Suppressor macrophage (primary cell): ENCODE data around the gene HSPA1B.
"Not testable (repeated sequence)": the region's sequence is repeated elsewhere in the genome, so short reads cannot be mapped to it uniquely, and the experiment has no call there.

Source experiments
- DNase-seq, 4 experiments: peaks; one replicate each; pipeline ENCODE4 v3.0.0-alpha.2; 2020 to 2022
- total RNA-seq, 17 experiments: gene quantifications; one replicate each; lab custom pipeline; 2026; ENCODE audit warnings: mixed read lengths in 6 of 17, inconsistent platforms in 3 of 17; lab: John Stamatoyannopoulos, UW

HSPA1B gene
- 7.8 to 63.7 (median 17.0) reads per million in 17 experiments for total RNA-seq

DNA sequence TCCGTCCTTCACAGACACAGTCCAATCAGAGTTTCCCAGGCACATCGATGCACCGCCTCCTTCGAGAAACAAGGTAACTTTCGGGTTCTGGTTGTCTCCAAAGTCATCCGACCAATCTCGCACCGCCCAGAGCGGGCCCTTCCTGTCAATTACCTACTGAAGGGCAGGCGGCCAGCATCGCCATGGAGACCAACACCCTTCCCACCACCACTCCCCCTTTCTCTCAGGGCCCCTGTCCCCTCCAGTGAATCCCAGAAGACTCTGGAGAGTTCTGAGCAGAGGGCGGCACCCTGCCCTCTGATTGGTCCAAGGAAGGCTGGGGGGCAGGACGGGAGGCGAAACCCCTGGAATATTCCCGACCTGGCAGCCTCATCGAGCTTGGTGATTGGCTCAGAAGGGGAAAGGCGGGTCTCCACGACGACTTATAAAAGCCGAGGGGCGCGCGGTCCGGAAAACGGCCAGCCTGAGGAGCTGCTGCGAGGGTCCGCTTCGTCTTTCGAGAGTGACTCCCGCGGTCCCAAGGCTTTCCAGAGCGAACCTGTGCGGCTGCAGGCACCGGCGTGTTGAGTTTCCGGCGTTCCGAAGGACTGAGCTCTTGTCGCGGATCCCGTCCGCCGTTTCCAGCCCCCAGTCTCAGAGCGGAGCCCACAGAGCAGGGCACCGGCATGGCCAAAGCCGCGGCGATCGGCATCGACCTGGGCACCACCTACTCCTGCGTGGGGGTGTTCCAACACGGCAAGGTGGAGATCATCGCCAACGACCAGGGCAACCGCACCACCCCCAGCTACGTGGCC, at the start of gene HSPA1B:
HSPA1B (plus strand) TSS at position 453 of the 794 bp plus-strand sequence; CDS start at position 666, 213 bp downstream.
- peak; percentile 96 to 99 (median 98) for DNase-seq

DNA sequence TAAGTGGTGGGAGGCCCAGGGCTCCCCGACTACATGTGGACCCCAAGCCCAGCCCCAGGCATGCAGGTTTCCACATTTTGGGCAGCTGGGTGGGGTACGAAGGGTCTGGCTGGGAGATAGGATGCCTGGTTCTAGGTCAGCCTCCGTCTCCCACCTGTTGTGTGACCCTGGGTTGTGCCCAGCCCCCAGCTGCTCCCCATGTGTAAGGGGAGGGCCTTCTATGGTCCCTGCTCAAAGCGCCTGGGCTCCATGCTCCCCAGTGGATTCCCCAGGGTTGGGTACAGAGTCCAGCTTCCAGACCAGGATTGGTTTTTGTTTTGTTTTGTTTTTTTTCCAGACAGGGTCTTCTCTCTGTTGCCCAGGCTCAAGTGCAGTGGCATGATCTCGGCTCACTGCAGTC, 49.3 kb upstream of the HSPA1B start:
- no peak for DNase-seq

DNA sequence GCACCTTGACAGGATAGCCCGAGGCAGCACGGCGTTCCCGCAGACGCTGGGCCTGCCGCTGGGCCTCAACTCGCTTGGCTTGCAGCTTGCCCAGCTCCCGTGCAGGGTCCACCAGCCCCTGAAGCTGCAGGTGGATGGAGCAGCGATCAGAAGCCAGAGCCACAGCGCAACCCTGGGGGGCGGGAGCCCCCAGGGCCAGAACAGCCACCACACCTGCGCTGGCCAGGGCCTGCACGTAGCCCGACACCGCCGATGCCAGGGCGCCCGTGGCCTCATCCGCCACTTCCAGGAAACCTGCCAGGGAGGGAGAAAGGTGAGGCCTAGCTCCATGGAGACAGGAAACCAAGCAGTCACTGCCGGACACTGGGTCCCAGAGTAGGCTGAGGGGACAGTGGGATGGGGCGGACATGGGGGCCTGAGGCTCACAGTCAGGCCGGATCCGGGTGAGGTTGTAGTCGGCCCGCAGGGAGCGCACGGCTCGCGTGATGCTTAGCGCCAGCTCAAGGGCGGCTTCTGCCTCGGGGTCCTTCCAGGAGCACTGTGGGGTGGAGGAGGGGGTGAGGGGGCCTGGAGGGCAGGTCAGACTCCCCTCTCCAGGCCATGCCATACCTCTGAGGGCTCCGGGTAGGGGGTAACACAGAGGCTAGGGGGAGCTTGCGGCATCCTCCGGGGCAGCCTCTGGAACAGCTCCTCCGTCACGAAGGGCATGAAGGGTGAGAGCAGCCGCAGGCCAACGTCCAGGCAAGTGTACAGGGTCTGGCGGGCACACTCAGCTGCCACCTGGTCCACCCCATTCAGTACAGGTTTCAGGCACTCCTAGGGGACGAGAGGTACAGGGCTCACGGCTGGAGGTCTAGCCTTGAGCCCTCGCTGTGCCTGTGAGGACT, 48.3 kb upstream of the HSPA1B start:
- no peak for DNase-seq

DNA sequence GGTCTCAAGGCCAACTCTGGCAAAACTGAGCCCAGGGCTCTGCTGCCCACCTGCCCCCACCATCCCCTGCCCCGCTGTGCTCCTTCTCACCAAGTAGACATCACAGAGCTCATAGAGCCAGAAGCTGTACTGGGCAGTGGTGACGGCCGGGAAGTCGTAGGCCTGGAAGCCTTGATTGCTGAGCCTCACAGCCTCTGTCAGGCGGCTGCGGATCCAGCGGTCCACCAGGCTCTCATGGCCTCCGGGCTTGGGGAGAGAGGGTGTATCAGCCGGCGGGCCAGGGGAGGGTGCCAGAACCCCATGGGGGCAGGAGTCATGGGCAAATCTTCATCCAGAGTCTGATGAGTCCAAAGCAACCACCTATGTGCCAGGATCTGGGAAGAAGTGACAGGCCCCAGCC, 47.6 kb upstream of the HSPA1B start:
- no peak for DNase-seq

DNA sequence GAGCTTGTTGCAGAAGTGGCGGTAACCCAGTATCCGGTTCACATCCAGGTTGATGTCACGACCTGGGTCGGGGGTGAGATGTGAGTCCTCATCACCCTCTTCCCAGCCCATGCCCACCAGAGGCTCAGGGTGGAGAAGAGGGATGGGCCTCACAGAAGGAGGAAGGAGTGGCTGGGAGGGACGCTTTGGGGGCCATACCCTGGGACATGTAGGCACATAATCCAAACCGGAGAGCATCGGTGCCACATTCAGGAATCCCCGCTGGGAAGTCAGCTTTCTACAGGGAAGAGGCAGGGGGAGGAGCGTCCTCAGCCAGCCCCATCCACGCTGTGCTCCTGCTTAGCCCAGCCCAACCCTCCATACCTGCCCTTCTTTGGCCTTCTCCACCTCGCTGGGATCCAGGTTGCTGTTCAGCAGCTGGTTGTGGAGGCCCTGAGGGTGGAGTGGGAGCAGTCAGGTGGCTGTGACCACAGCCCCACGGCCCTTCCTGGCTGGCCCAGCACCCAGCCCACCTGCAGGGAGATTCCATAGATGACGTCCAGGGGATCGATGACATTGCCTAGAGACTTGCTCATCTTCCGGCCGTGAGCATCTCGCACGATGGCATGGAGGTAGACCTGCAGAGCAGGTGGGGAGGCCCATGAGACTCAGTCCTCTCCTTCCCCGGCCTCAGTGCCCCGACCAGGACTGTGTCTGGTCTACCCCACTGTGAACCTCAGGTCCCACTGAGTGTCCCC, 46.9 kb upstream of the HSPA1B start:
- no peak for DNase-seq

DNA sequence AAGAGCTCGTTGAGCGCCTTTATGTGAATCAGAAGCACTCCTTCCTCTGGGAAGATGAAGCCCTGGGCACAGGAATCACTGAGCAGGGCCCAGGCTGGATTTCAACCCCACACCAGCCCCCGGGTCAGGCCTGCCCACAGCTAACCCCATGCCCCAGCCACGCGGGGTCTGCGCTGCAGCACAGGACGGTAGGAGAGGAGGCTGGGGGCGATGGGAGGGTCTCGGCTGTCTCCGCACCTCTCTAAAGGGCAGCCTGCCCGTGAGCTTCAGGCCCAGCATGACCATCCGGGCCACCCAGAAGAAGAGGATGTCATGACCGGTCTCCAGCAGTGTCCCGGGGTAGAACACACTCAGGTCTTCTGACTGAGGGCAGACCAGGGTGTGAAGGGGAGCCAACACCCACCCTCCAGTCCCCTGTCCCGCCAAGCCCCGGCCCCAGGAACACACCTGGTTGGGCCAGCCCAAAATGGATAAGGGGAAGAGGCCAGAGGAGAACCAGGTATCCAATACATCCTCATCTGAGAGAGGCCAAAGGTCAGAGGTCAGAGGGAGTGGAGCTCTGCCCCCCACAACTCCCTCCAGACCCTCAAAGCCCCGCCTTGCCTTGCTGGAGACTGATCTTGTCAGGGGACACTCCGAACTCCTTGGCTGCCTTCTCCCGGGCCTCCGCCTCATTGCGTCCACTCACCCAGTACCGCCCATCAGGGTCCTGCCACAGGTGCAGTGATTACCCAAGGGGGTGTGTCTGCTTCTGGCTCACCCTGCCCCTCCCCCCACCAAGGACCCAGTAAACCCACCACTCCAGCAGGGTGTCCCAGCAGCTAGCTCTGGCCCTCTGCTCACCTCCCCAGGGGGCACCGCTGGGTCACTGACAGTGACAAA, 46.1 kb upstream of the HSPA1B start:
- no peak for DNase-seq

DNA sequence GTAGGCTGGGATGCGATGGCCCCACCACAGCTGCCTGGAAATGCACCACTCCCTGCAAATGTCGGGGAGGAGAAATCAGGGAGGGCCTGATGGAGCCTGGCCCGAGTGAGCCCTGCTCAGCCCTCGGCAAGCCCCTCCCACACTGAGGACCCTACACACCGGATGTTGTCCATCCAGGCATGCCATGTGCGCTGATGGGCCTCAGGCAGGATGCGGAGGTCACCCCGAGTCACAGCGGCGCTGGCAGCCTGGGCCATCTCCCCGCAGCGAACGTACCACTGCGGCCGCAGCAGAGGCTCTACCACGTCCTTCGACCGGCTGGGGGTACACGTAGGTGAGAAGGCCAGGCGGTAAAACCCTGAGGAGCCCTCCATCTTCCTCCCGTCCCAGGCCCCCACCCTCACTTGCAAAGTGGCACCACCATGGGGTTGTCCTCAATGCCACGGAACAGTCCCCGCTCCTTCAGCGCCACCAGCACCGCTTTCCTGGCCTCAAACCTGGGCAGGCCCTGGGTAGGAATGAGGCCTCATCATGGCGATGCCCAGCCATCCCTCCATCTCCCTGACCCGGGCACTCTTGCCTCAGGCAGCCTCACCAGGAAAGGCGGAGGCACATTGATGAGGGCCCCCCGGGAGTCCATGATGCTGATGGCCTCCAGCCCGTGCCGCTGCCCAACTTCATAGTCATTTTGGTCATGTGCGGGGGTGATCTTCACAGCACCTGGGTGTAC, 45.2 kb upstream of the HSPA1B start:
- no peak for DNase-seq

DNA sequence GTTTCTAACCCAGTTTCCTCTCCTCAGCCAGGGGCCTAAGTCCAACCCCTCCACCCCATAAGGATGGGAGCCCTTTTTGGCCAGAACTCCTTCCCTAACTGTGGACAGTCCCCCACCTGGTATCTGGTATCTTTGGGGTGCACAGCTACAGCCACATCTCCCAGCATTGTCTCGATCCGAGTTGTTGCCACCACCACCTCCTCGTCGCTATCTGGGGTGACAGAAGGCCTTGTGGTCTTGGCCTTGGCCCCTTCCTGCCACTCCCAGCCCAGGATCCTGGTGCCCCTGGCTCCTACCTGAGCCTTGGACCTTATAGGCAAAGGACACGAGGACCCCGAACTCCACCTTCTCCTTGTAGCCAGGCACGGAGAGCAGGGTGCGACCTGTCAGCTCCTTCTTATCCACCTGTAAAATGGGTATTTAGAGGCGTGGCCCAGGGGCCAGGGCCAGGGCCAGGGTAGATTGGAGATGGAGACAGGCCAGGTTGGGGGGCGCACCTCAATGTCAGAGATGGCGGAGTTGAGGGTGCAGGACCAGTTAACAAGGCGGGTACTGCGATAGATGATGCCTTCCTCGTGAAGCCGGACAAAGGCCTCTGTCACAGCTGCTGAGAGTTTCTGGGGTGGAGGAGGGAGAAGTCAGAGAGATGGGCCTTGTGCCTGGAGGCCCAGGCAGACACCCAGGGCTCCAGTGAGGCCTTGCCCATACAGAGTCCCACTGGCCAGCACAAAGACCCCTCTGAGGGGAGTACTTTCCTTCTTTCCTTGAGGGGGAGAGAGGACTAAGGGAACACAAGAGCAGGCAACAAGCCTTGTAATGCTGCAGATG, 43.2 kb upstream of the HSPA1B start:
- no peak for DNase-seq

DNA sequence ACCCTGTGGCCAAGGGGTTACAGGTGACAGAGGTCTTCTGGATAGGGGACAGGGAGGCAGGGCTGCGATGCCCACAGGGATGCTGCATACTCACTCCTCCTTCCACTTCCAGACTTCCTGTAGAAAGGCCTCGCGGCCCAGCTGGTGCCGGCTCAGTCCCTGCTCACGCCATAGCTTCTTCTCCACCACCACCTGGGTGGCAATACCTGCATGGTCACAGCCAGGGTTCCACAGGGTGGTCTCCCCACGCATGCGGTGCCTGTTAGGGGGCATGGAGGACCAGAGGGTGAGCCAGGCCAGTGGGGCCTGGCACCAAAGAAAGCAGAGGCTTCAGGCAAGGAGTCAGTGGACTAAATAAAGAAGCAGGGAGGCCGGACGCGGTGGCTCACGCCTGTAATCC, 42.1 kb upstream of the HSPA1B start:
- no peak for DNase-seq

DNA sequence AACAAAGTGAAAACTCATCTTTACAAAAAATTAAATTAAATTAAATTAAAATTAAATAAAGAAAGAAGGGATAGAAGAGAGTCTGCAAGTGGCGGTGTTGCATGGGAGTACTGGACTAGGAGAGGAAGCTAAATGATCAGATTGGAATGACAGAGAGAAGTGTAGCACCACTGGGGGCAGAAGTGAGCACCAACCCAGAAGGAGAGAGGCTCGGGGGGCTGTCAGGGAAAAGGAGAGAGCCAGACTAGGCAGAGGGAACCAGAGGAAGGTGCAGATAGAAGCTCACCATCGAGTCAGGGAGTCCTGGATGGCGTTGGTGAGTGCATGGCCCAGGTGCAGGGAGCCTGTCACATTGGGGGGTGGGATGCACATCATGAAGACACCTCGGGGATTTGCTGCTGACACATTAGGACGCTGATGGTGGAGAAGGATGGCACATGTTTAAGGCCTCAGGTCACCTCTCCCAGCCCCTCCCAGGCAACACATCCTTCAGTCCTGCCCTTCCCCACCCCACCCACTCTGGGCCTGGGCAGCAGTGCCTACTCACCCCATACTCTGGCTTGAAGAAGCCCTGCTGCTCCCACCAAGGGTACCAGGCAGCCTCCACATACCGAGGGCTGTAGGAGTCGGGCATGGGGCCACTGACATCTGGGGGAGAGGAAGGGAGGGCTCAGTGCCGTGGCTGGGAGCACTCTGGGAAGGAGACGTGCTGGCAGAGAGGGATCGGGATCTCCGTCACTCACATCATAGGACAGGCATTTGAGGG, 36.0 kb upstream of the HSPA1B start:
- DNase-seq: peak; percentile 21 to 56 (median 46)

DNA sequence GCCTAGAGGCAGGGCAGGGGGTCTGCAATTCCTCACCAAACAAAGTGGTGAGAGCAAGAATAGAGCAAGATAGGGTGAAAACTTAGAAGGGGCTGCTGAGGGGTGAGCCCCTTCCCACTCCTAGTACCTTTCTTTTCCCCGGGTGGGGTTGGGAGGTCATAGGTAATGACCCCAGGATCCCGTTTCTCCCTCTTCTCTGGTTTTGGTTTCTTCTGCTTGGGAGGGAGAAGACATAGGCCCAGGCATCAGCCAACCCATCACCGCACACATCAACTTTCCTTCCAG, 35.5 kb upstream of the HSPA1B start:
- no peak for DNase-seq

DNA sequence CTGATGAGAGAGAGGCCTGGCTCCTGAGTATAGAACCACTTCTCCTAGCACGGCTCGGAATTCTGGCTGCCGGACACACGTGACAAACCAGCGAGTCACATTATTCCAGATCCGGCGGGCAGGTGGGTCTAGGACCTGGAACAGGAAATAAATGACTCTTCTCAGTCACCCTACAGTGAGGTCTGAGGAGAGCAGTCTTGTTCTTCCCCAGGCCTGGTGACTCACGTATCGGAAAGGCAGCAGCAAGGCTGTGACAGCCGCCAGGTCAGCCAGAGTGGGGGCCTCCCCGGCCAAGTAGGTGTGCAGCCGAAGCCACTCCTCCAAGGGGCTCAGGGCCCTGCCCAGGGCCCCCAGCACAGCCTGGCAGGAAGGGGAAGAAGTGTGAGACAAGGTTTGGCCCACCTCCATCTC, 34.8 kb upstream of the HSPA1B start:
- DNase-seq: no peak

DNA sequence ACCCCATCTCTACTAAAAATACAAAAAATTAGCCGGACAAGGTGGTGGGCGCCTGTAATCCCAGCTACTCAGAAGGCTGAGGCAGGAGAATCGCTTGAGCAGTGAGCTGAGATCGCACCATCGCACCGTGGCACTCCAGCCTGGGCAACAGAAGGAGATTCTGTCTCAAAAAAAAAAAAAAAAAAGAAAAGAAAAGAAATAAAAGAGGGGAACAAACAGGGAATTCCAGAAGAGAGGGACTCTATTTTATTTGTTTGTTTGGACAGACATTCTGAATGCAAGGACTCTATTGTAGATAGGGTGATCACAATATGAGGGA, 33.7 kb upstream of the HSPA1B start:
- not testable (repeated sequence) for DNase-seq

DNA sequence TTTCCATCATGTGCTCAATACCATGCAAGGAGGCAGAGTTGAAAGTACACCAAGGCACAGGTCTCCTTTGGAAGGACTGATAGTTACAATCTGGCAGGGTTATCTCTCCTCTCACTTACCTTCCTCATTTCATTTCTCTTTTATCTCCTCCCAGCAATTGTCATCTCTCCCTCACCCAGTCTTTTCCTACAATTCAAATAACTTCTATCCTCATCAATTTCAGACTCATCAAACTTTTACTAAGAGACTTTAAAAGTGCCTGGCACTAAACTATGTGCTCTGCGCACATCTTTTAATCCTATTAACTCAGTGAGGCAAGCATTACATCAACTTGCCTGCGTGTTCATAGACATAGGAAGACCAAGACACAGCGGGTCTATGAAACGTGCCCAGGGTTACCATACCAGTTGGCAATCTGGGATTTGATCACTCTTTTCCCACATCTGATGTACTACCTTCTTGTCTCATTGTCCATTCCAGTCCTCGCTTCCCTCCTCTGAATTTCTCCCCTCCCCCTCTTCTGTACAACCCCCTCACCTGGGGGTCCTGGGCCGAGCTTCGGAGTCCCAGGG, 33.2 kb upstream of the HSPA1B start:
- peak in 1 of 4 experiments; percentile 20 for DNase-seq

DNA sequence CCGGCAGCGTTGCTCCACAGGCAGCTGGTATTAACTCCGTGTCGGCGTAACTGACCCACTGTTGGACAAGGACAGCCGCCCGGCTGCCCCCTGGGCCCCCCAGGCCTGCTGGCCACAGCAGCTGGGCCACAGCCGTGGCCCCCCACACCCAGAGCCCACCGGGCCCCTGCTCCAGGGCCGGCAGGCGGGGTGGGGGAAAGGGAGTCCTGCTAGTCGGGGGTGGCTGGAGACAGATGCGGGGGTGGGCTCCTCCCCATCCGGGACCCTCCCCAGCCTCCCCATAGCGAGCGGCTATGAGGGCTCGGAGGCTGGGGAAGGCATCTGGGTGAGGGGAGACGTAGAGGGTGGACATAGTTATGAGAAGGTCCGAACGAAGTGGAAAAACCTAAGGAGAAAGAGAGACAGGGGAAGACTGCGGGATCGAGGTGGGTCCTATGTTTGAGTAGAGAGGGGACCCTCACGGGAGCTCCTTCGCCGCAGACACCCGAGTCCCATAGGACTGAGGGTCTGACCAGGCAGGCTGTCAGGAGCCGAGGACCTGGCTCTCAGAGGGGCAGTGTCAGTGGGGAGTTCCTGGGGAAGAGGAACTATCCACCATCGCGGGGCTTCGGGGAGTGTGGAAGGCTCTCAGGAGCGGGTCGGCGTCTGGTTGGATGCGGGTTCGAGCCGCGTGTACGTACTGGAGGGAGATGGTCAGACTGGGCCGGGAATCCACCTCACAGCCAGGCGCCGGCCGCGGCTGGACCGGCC, 32.5 kb upstream of the HSPA1B start:
- DNase-seq: peak in 1 of 4 experiments; percentile 72

DNA sequence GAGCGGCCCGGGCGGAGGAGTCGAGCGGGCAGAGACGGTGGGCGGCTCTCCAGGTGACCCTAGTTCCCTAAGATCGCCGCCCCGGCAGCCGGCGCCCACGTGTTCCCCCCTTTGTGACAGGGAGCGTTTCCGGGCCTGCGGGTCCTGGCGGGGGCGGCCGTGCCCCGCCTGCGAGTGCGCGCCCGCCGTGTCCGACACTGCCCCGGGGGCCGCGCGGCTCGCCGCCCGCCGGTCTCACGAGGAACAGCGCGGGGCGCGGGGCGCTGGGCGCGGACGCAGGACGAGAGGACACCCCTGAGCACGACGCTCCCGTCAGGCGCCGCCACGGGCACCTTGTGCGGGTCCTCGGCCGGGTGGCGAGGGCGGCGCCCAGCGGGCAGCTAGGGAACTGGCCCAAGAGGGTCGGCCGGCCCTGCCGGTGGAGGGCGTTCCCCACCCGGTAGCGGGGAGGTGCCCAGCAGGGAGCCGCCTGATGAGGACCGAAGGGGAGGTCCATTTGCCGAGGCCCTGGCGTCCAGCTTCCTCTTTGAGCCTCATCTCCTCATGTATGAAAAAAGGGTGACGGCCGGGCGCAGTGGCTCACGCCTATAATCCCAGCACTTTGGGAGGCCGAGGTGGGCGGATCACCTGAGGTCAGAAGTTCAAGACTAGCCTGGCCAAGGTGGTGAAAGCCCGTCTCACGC, 31.8 kb upstream of the HSPA1B start, which contains the start of gene VARS1:
VARS1 (minus strand) TSS at position 137 of the 683 bp plus-strand sequence. CDS start 535 bp downstream, outside the sequence.
- peak; percentile 96 to 99 (median 98) for DNase-seq

DNA sequence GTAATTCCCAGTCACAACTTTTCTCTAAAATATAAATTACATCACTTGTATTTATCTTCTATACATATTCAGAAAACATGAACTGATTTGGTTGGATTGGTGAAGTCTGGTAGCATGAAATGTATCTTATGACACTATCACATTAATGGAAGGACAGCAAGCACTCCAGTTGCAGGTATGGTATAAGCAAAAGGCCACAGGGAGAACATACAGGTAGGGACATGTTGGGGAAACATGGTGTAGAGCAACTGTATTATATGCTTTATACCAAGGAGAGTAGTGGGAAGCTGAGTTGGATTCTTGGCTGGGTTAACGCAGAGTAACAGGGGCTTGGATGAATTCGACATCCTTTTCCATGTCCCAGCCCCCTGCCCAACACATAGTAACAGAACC, 30.5 kb upstream of the HSPA1B start:
- no peak for DNase-seq

DNA sequence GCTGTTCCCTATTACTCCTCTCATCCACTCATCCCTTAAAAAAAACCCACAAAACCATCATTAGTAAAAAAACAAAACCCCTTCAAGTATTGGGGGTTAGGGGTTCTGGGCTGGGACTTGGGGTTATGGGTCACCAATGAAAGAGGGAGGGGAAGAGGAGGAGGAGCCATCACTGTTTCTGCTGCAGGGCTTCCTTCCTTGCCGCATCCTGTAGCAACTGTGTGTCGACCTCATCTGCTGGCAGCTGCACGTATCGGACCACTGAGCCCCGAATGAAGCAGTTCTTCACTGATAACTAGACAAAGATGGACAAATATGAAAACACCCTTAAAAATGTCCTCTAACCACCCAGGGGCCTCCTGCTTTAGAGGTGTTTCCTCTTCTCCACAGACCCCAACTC, 29.9 kb upstream of the HSPA1B start:
- DNase-seq: no peak
